ENCODE results near the gene NAPG. TPM values are rescaled to one million over a fixed set of nuclear protein-coding genes. Genes with fewer than 3 reads are reported as not detected.

Gene NAPG
- total RNA-seq: 20.2 and 22.7 TPM in 2 replicates

DNA sequence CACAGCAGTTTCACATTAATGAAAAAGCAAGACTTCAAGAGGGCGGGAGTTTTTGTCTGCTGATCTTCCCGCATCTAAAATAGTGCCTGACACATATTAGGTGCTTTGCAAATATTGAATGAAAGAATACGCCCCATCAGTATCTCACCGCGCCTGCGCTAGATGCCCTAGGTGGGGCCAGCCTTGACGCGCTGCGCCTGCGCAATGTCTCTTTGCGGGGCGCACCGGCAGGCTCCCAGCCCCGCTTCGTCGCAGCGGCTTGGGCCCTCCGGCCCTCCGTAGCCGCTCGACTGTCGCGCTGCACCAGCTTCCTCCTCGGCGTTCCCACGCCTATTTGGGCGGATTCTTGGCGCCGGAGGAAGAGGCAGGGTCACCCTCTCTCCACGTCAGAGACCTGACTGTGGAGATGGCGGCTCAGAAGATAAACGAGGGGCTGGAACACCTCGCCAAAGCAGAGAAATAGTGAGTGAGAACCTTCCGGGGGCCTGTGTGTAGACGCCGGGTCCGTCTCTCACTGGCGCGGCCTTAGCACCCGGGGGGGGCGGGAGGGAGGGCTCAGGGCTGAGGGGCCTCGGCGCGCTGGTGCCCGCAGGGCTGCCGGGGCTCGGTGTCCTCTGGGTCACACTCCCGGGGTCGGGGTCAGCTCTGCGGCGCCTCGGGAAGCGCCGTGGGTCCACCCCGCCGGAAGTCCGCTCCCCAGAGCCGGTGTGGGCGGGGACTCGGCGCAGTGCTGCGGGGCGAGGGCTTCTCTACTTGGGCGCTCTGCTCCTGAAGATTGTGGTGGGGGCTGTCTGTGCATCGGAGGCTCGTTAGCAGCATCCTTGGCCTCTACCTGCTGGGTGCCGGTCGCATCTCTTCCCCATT is at the start of gene NAPG:
NAPG (plus strand) TSS at position 331 of the 864 bp plus-strand sequence; CDS start at position 407, 76 bp downstream.

Other genes with a start within 250 kb of the NAPG start
- gene APCDD1, start 71.4 kb upstream of the NAPG start, total RNA-seq: not detected in 2 replicates

Measured in bronchial smooth muscle cell (primary cell).